Lung (tissue), 12 donors: ENCODE data around the gene PRSS21. TPM values are rescaled to one million over a fixed set of nuclear protein-coding genes. Genes with fewer than 3 reads are reported as not detected.

Source experiments
- ATAC-seq: fragments of 200-7000 bp; cut with Tn5 transposase; one replicate; pipeline ENCODE4 v1.9.1; 2020; ENCODE audit warnings: moderate number of reproducible peaks; ENCODE audit not compliant: insufficient read depth, low FRiP score
- DNase-seq, 3 donors: peaks; one replicate each; pipeline ENCODE4 v3.0.0-alpha.2; 2013 to 2017
- H3K27ac ChIP-seq, 2 donors: one replicate each; pipeline ENCODE4 v1.5.1; 2013; ENCODE audit warnings: mild to moderate bottlenecking in 2 of 2, moderate library complexity in 2 of 2, control low read depth in 1 of 2, inconsistent platforms in 1 of 2, low read depth in 1 of 2, low read length in 1 of 2
- H3K27me3 ChIP-seq, 3 donors: one replicate each; pipeline ENCODE4 v1.5.1; 2013; ENCODE audit warnings: low read length in 2 of 3; ENCODE audit not compliant: control insufficient read depth in 3 of 3, insufficient read depth in 3 of 3
- H3K36me3 ChIP-seq, 4 donors: one replicate each; pipeline ENCODE4 v1.5.1; 2013; ENCODE audit warnings: low read length in 4 of 4, mild to moderate bottlenecking in 1 of 4, moderate library complexity in 1 of 4; ENCODE audit not compliant: control insufficient read depth in 4 of 4, insufficient read depth in 4 of 4
- H3K4me1 ChIP-seq, 5 donors: one replicate each; pipeline ENCODE4 v1.5.1; 2013; ENCODE audit warnings: low read length in 5 of 5, mild to moderate bottlenecking in 2 of 5, moderate library complexity in 1 of 5; ENCODE audit not compliant: control insufficient read depth in 5 of 5, insufficient read depth in 5 of 5
- H3K4me3 ChIP-seq: one replicate; pipeline ENCODE4 v1.5.1; 2013; ENCODE audit warnings: mild to moderate bottlenecking, control low read depth, moderate library complexity
- H3K9ac ChIP-seq, 2 donors: one replicate each; pipeline ENCODE4 v1.5.1; 2013; ENCODE audit warnings: low read length in 2 of 2, control low read depth in 1 of 2; ENCODE audit not compliant: insufficient read depth in 1 of 2
- H3K9me3 ChIP-seq, 4 donors: one replicate each; pipeline ENCODE4 v1.5.1; 2013; ENCODE audit warnings: low read length in 3 of 4, mild to moderate bottlenecking in 1 of 4, moderate library complexity in 1 of 4; ENCODE audit not compliant: control insufficient read depth in 4 of 4, insufficient read depth in 3 of 4
- CTCF ChIP-seq: IDR thresholded peaks from 2 replicates; pipeline ENCODE4 v1.5.1; 2012; ENCODE audit warnings: mild to moderate bottlenecking; ENCODE audit errors: control extremely low read depth, extremely low read depth
- WGBS, 2 donors: extraction: QIAGEN DNeasy Blood & Tissue Kit; methylation state at CpG; one replicate each; pipeline ENCODE4 v1.1.7; 2013; 5-methylcytosine and 5-hydroxymethylcytosine counted together
- polyA plus RNA-seq, 2 donors: library from polyadenylated mRNA; stranded (reverse); fragments of 200-250 nt; gene quantifications; one replicate each; pipeline ENCODE4 v1.2.1, GENCODE V29; 2013
- total RNA-seq, 2 donors: library from RNA; depleted of rRNA in 1 of 2; stranded (reverse); fragments of >200 nt in 1 of 2; gene quantifications; one replicate each; pipeline ENCODE4 v1.2.1, GENCODE V29; 2014 to 2021
- donor health status: control.
- donor health status: control.
- donor health status: Bipolar disorder and iron deficiency.
- donor health status: healthy.
- donor health status: DM: yes; HTN: yes; CAD: no.

PRSS21 gene
- total and polyA plus RNA-seq, 4 donors = 0.77 to 7.9 (median 4.2) TPM; not detected in 1

- Histone ChIP-seq H3K36me3 (no peaks in the 10 kb centered on the region), H3K27me3 (no peaks in the 10 kb centered on the region), H3K27ac (no peak within 1 kb of the TSS), H3K9me3 (no peaks in the 10 kb centered on the region), H3K4me3 (no peak within 1 kb of the TSS), H3K4me1 (peaks cover 0 to 13% (median 0%) of the 10 kb centered on the region in 5 donors), H3K9ac (no peak within 1 kb of the TSS)
- no peak for TF ChIP-seq CTCF
- DNase-seq = no peak
- WGBS, 2 donors = 55 to 62% methylated on average over 30 to 32 of the region's 32 CpGs
- ATAC-seq = no peak
Measured at GRCh38 chr16:2829501-2830354, 12.7 kb downstream of the PRSS21 start, which contains the start of gene ZG16B. ZG16B (plus strand) TSS chr16:2830303; CDS start chr16:2830442, 139 bp downstream.

GRCh38 chr16:2830355-2830695 lies 13.3 kb downstream of the PRSS21 start:
- DNase-seq = no peak
- ATAC-seq = no peak
- H3K27ac ChIP-seq = no peak overlapping the region
- 65 to 83% methylated on average over 3 to 5 of the region's 5 CpGs for WGBS, 2 donors
- no peaks in the 10 kb centered on the region for H3K27me3 ChIP-seq
- H3K36me3 ChIP-seq = no peaks in the 10 kb centered on the region
- H3K4me1 ChIP-seq = peaks cover 0 to 13% (median 0%) of the 10 kb centered on the region in 5 donors
- H3K9me3 ChIP-seq = no peaks in the 10 kb centered on the region
- no peak for TF ChIP-seq CTCF
- H3K4me3 ChIP-seq = no peak overlapping the region
- H3K9ac ChIP-seq = no peak overlapping the region

- no peak overlapping the region for H3K4me3 ChIP-seq
- H3K27ac ChIP-seq = no peak overlapping the region
- H3K4me1 ChIP-seq = peaks cover 0 to 13% (median 0%) of the 10 kb centered on the region in 5 donors
- no peak for DNase-seq
- no peak for ATAC-seq
- 85 to 88% methylated on average over 15 of the region's 15 CpGs for WGBS, 2 donors
- no peak for TF ChIP-seq CTCF
- H3K27me3 ChIP-seq = no peaks in the 10 kb centered on the region
- no peaks in the 10 kb centered on the region for H3K36me3 ChIP-seq
- no peaks in the 10 kb centered on the region for H3K9me3 ChIP-seq
- H3K9ac ChIP-seq = no peak overlapping the region
Measured at GRCh38 chr16:2831203-2831602, 14.2 kb downstream of the PRSS21 start.
